Endometrial microvascular endothelial cells (primary cell): ENCODE data around the gene LPCAT4. TPM values are rescaled to one million over a fixed set of nuclear protein-coding genes. Genes with fewer than 3 reads are reported as not detected.
"Not testable (repeated sequence)": the region's sequence is repeated elsewhere in the genome, so short reads cannot be mapped to it uniquely, and the experiment has no call there.

Source experiments
- in situ Hi-C: cut with HindIII; loops from 2 replicates; pipeline ENCODE4 v1.10.0; 2017; ENCODE audit warnings: low sequenced_read_pairs, low pct_unique_long_range_greater_than_20kb; ENCODE audit errors: inconsistent ontology term
- total RNA-seq: library from RNA; depleted of rRNA; stranded (reverse); fragments of >200 nt; gene quantifications from one replicate; pipeline ENCODE4 v1.2.3, GENCODE V29; 2015; ENCODE audit errors: inconsistent ontology term

Gene LPCAT4
- total RNA-seq, 1 donor from 2014 or later: 15.0 TPM

DNA sequence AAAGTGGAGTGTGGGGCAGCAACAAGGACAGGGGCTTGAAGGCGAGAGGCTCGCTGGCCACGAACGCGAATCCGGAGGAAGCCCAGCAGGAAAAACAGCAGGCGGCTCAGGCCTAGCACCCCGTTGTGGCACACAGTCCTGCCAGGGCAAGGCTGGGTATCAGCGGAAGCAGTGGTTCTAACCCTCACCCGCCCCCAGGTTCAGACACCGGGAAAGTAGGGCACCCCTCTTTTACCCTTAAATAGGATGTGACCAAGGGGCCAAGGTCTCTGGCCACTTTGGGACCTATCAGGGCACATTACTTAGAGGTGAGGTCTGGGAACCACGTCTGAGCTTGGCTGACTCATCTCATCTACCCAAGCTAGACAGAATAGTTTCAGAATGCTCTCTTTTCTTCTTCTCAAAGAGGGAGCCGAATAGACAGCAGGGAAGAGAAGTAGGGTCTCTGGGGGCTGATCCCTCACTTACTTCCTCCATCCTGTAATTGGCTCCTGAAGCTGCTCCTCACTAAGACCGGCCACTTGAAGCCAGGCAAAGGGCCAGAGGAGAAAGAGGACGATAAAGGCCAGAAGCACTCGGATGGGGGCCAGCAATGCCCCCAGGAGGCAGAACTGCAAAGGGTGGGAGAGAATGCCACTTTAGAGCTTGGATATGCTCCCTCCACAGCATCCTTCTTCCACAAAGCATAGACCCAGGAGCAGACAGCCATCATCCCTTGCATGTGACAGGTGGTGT is 1.7 kb downstream of the LPCAT4 start:
- in situ Hi-C loops: no loop called here

DNA sequence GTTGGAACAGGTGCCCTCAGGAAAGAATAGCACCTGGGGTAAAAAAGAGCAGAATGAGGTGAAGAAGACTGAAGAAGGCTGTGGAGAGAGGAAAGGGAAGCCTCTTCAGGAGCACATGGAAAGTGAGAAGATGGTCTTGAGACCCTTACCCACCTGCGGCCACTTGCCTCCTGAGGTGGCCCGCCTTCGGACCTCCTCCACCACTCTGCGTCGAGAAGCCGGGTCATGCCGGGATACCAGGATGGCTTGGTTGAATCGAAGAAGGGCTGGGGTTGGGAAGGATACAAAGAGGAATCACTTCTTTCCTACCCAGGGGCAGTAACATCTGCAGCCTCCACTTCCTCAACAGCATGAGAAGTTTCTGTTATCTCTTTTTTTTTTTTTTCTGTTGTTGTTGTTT is 3.0 kb downstream of the LPCAT4 start:
- in situ Hi-C loops: no loop called here

DNA sequence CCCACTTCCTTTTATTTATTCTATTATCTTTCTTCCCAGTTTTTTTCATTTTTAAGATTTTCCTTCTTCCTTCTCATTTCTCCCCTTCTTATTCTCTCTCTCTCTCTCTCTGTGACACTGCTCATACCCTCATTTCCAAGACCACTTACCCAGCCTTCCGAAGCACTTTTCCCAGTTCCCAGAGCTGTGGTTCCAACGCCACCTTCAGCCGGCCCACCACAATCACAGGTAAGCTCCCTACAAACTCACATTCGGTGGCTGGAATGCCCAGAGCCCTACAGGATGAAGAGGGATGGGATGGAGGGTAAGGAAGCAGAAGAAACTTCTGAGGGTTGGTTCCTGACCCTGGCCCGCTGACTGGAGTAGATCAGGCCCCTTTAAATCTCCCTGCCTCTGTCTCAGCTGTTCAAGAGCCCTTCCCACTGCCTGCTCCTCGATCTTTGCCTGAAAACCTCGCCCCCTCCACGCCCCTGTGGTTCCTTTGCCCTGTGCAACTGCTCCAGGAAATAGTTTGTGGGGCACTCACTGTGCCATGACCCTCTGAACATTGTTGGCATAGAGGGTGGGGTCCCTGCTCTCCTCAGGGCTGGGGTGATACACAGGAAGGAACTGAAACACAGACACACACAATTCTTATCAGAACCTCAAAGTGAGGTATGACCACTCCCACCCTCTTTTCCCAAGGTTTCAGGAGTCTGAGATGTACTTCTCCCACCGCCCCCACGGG is 4.8 kb downstream of the LPCAT4 start:
- in situ Hi-C loops: no loop called here

DNA sequence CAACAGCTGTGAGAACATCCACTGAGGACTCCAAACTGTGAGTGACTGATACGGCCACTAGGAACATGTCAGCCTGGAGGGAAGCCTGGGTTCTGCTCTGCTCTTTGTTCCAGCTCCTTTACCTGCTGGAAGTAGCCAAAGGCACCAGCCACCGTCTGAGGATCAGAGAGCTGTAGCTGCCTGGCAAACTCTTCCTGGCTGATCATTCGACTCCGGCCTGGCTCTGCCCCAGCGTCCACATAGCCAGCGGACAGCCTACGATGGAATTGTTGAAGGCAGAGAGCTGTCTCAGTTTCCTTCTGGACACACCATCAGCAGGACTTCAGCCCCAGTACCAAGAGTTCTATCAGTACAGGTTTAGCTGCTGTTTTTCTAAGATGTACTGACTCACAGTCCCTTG is 5.7 kb downstream of the LPCAT4 start:
- in situ Hi-C loops: no loop called here

DNA sequence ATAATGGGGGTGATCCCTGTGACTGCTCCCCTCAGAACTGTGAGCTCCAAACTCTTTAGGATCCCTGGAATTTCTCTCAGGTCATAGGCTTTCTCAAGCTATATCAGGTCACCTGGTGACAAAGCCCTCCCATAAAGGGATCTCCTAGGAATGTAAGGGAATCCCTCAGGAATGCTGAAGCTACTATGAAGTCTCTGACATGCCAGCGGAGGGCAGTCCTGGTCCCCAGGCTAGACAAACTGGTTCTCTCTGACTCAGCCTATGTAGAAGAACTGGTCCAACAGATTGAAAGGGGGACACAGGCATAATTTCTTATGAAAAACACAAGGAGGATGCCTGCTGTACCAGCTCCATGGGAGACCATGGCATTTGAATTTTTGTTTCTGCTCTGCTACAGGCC is 6.7 kb downstream of the LPCAT4 start:
- in situ Hi-C loops: no loop called here

DNA sequence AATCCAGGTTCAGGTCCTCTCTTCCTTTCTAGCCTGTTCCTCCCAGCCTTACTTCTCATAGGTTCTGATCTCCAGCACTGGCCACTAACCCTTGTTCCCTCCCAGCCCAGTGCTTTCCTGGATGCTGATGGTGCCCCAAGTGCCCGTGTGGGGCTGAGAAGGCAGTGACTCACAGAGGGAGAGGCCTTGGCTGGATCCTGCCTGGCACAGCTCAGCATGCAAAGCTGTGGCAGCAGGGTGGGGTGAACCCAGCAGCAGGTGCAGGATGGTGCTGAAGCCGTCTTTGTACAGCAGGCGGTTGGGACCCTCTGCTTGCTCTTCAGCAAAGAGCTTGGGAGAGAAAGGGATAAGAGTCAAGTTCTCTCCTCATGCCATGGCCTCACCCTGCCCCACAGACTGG is 7.6 kb downstream of the LPCAT4 start:
- in situ Hi-C loops: no loop called here

DNA sequence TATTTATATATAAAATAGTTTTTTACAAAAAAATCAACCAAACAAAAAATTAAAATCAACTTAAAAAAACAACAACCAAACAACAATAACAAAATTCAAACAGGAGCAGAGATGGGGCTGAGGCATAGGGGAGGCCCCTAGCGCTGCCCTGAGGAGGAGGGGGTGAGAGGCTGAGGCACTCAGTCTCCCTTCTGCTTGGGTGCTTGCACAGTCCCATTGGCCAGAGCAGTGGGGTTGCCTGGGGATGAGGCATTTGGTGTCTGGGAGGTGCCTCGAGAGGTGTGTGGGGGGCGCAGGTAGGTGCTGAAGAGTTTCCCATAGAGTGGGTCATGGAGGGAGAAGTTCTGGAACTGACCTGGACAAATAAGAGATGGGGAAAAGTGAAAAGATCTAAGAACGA is 8.0 kb downstream of the LPCAT4 start:
- in situ Hi-C loops: no loop called here

DNA sequence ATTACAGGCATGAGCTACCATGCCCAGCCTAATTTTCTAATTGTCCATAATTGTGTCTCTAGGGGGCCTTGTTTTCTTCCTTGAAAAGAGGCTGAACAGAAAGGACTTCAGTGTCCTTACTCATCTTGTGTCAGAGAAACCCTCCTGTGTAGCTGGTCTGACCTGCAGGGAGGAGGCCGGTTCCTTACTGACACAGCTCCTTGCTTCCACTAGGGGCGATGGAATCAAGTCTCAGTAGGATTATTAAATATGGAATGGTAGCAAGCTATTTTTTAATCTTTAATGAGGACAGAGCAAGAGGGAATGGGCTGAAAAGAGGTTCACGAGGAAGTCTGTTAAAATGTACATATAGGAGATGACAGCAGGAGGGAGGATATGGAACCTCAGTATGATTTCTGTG is 8.6 kb downstream of the LPCAT4 start:
- in situ Hi-C loops: no loop called here

DNA sequence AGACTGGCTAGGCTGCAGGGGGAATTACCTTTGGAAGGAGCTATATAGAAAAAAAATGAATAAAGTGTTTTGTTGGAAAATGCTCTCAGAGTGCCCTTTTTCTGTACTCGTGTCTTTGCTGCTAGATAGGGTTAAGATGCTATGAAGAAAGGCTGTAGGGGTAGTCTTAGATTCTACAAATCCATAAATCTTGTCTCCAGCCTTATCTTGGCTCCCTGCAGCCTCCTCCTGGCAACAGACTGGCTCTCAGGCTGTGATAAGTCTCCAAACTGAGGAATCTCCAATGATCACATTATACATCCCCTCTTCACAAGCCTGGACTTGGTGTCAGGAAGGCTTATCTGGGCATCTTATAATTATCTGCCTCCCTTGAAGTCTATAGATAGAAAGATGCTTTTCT is 9.3 kb downstream of the LPCAT4 start:
- in situ Hi-C loops: no loop called here

DNA sequence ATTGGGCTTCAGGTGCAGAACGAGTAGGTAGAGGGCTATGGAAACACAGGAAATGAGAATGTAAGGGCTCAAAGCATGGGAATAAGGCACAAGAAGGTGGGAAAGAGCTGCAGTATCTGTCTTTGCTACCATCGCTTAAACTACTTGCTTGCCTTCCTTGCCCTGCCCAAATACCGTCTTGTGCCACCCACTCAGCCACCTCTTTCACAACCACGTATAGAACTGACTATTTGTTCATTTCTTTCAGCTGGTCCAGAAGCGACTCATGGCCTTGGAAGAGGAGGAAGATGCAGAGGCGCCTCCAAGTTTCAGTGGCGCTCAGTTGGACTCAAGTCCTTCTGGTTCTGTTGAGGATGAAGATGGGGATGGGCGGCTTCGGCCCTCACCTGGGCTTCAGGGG is 11.8 kb downstream of the LPCAT4 start:
- in situ Hi-C loops: no loop called here

DNA sequence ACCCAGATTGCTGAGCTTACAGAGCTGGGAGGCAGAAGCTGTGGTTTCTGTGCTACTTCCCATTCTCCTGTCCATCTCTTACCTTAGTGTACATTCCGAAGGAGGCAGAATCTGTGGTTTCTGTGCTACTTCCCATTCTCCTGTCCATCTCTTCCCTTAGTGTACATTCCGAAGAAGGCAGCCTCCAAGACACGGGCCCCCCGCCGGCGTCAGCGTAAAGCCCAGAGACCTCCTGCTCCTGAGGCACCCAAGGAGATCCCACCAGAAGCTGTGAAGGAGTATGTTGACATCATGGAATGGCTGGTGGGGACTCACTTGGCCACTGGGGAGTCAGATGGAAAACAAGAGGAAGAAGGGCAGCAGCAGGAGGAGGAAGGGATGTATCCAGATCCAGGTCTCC is 12.7 kb downstream of the LPCAT4 start:
- in situ Hi-C loops: no loop called here

DNA sequence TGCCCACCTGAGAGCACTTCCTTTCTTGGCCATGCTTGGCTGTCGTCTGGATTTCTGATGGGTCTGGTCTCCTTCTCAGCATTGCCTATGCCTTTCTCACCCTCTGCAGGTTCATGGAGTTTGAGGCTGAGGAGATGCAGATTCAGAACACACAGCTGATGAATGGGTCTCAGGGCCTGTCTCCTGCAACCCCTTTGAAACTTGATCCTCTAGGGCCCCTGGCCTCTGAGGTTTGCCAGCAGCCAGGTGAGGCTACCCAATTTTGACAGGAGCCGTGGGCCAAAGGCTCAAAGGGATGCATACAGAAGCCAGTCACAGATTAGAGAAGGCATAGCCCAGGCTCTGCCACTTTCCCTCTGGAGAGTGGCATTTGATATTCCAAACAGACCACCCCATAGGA is 13.4 kb downstream of the LPCAT4 start:
- in situ Hi-C loops: no loop called here

DNA sequence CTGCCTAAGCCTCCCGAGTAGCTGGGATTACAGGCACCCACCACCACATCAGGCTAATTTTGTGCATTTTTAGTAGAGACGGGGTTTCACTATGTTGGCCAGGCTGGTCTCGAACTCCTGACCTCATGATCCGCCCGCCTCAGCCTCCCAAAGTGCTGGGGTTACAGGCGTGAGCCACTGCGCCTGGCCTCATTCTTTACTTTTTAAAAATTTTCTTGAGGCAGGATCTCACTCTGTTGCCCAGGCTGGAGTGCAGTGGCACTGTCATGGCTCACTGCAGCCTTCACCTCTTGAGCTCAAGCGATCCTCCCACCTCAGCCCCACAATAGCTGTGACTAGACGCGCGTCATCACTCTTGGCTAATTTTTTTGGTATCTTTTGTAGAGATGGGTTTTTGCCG is 14.0 kb downstream of the LPCAT4 start:
- in situ Hi-C loops: not testable (repeated sequence)

DNA sequence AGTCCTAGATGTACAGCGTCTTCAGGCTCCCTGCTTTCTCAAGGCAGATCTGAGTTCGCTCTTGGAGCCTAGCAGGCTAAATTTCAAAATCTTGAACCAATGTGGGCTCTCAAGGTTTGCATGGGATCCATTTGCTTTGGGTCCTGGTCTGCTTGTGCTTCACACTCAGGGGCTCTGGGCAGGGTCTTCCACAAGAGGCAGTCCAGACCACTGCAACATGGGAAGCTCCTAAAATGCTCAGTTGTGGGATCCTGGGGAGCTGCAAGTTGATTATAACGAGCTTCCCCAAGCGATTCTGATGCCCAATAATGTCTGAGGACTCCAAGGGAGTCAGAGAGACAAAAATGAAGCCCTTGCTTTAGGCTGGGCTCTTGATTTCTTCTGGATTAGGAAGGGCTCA is 17.2 kb downstream of the LPCAT4 start:
- in situ Hi-C loops: no loop called here

DNA sequence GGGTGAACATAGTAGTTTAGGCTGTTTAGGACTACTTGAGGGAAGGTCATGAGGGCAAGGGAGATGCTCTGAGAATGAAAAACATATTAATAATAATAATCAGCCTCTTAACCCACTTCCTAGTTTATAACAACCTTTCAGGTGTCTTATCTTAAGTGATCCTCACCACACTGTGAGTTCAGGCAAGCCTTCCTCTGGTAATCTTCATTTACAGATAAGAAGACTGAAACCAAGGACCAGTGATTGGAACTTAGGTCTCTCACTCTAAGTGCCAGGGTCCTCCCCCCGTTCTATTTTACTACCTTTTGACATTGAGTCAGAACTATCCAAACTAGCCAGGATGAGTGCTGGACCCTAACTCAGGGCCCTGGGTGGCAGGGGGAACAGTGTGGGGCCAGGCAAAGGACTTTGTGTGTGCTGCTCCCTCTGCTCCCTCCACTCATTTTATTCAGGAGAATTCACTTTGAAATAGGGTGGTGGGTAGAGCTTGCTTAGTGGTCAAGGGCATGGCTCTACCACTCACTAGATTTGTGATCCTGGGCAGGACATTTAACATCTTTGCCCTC is 18.2 kb downstream of the LPCAT4 start:
- in situ Hi-C loops: no loop called here

DNA sequence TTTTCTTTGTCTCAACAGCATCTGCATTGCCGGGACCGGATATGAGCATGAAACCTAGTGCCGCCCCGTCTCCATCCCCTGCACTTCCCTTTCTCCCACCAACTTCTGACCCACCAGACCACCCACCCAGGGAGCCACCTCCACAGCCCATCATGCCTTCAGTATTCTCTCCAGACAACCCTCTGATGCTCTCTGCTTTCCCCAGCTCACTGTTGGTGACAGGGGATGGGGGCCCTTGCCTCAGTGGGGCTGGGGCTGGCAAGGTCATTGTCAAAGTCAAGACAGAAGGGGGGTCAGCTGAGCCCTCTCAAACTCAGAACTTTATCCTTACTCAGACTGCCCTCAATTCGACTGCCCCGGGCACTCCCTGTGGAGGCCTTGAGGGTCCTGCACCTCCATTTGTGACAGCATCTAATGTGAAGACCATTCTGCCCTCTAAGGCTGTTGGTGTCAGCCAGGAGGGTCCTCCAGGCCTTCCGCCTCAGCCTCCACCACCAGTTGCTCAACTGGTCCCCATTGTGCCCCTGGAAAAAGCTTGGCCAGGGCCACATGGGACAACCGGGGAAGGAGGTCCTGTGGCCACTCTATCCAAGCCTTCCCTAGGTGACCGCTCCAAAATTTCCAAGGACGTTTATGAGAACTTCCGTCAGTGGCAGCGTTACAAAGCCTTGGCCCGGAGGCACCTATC is 18.9 kb downstream of the LPCAT4 start:
- in situ Hi-C loops: no loop called here

DNA sequence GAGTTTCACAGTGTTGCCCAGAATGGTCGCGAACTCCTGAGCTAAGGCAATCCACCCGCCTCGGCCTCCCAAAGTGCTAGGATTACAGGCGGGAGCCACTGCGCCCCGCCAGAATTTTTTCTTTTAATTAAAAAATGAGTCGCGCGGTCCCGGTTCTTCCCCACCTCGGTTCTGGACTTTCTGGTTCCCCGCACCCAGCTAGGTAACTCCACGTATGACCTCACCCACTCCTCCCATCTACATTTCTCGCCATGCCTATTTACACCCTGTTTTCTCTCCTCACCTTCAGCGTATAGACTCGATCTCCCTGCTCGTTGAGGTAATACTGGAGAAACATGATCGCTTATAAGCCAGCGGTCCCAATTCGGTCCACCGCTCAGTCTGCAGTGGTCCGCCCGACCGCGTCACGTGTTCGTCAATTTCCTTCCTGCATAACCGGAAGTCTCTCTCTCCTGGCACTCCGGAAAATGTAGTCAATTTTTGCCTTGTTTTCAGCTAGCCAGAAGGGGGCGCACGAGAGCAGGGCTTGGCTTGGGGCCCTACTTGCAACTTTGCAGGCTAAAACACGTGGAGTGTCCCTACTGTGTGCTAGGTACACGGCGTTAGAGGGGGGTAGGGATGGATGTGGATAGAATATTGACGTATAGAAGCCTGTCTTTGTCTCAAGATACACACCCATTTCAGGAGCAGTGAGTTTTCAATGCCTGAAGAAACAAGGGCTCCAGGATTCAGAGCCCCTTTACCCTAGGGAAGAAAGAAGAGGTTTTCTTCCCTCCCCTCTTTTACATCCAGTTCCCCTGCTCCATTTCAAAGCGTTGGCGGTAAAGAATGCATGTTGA is 24.0 kb downstream of the LPCAT4 start, which contains the start of the genes NOP10 and NUTM1:
TSS of gene NOP10 (minus strand) at position 400 of the 839 bp plus-strand sequence. CDS start at position 337, 63 bp downstream.
TSS of gene NUTM1 (plus strand) at position 579 of the 839 bp plus-strand sequence. CDS start 382 bp downstream, outside the sequence.
- in situ Hi-C loops: no loop called here

DNA sequence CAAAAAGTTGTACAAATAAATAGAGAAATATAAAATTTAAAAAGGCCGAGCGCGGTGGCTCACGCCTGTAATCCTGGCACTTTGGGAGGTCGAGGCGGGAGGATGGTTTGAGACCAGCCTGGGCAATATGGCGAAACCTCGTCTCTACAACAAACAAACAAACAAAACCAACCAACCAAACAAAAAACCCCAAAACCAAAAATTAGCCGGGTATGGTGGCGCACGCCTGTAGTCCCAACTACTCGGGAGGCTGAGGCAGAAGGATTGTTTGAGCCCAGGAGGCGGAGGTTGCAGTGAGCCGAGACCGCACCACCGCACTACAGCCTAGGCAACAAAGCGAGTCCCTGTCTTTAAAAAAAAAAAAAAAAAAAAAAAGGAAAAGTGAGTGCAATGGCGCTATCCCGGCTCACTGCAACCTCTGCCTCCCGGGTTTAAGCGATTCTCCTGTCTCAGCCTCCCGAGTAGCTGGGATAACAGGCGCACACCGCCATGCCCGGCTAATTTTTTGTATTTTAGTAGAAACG is 24.7 kb downstream of the LPCAT4 start:
- in situ Hi-C loops: not testable (repeated sequence)
